HCT116 (cell line): ENCODE measurements around the gene GRIN3A.

Experiments
- ATF3 ChIP-seq: IDR thresholded peaks from 2 replicates; pipeline ENCODE4 v1.6.1; 2012
- EGR1 ChIP-seq: IDR thresholded peaks from 2 replicates; pipeline ENCODE4 v1.6.1; 2012; ENCODE audit warnings: low read depth
- EZH2 ChIP-seq: fragments of 200-600 bp; sonication (generic); IDR thresholded peaks from 2 replicates; pipeline ENCODE4 v1.6.1; 2017; ENCODE audit warnings: antibody characterized with exemption, mixed run types
- EZH2phosphoT487 ChIP-seq: fragments of 200-600 bp; IDR thresholded peaks from 2 replicates; pipeline ENCODE4 v1.6.1; 2018; ENCODE audit warnings: antibody characterized with exemption, borderline replicate concordance
- FOSL1 ChIP-seq: IDR thresholded peaks from 2 replicates; pipeline ENCODE4 v1.6.1; 2012; ENCODE audit warnings: low read depth
- POLR2A ChIP-seq: IDR thresholded peaks from 2 replicates; pipeline ENCODE4 v1.7.0; 2011; ENCODE audit warnings: borderline replicate concordance; ENCODE audit not compliant: insufficient read depth, insufficient read length; ENCODE audit errors: extremely low read depth
- POLR2AphosphoS5 ChIP-seq: IDR thresholded peaks from 2 replicates; pipeline ENCODE4 v1.6.1; 2011; ENCODE audit warnings: mild to moderate bottlenecking, low read depth, low read length, moderate library complexity
- RAD21 ChIP-seq: IDR thresholded peaks from 2 replicates; pipeline ENCODE4 v1.6.1; 2012; ENCODE audit warnings: low read depth, mild to moderate bottlenecking
- SIN3A ChIP-seq: IDR thresholded peaks from 2 replicates; pipeline ENCODE4 v1.6.1; 2012; ENCODE audit warnings: low read depth
- SP1 ChIP-seq: IDR thresholded peaks from 2 replicates; pipeline ENCODE4 v1.6.1; 2012; ENCODE audit warnings: low read depth
- ZNF274 ChIP-seq: fragments of 200-500 bp; sonication (Bioruptor generic); IDR thresholded peaks from 2 replicates; pipeline ENCODE4 v1.6.1; 2014; ENCODE audit warnings: mild to moderate bottlenecking, low read depth, low read length, inconsistent platforms
- TF ChIP-seq, protein P1 (sequence below): IDR thresholded peaks from 2 replicates; pipeline ENCODE4 v1.6.1; 2012
- TF ChIP-seq, protein P2 (sequence below): IDR thresholded peaks from 2 replicates; pipeline ENCODE4 v1.6.1; 2012; ENCODE audit warnings: low read depth
- TF ChIP-seq, protein P3 (sequence below), 3 experiments: fragments of 200-600 bp in 1 of 3; sonication (generic) in 1 of 3; IDR thresholded peaks in 2 of 3; conservative IDR thresholded peaks in 1 of 3; 2 replicates each; pipeline ENCODE4 v1.5.1; 2012 to 2017; ENCODE audit warnings: low read depth in 2 of 3, low read length in 2 of 3, antibody characterized with exemption in 1 of 3, borderline replicate concordance in 1 of 3, control low read depth in 1 of 3, mild to moderate bottlenecking in 1 of 3, mixed read lengths in 1 of 3, mixed run types in 1 of 3, moderate library complexity in 1 of 3; ENCODE audit not compliant: insufficient read depth in 1 of 3

DNA sequence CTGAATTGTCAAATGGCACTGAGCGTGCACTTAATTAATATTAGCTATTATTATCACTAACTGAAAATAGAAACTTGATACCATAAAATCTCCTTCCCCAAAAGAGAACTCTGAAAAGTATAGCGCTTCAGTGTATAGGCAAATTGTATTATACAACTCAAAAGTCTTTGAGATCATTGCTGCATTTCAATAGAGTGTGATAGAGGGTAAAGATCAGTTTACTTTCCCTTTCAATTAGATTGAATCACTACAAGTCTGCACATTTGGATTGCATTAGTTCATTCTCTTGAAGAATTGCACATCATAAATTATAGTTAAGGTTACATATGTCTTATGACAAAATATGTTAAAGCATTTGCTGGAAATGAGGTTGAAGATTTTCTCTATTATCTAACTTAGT, 13.4 kb upstream of the GRIN3A start:
- TF ChIP-seq, protein P1, sequence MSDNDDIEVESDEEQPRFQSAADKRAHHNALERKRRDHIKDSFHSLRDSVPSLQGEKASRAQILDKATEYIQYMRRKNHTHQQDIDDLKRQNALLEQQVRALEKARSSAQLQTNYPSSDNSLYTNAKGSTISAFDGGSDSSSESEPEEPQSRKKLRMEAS = no peak
- no peak for TF ChIP-seq EZH2
- no peak for TF ChIP-seq POLR2AphosphoS5
- TF ChIP-seq, protein P2, sequence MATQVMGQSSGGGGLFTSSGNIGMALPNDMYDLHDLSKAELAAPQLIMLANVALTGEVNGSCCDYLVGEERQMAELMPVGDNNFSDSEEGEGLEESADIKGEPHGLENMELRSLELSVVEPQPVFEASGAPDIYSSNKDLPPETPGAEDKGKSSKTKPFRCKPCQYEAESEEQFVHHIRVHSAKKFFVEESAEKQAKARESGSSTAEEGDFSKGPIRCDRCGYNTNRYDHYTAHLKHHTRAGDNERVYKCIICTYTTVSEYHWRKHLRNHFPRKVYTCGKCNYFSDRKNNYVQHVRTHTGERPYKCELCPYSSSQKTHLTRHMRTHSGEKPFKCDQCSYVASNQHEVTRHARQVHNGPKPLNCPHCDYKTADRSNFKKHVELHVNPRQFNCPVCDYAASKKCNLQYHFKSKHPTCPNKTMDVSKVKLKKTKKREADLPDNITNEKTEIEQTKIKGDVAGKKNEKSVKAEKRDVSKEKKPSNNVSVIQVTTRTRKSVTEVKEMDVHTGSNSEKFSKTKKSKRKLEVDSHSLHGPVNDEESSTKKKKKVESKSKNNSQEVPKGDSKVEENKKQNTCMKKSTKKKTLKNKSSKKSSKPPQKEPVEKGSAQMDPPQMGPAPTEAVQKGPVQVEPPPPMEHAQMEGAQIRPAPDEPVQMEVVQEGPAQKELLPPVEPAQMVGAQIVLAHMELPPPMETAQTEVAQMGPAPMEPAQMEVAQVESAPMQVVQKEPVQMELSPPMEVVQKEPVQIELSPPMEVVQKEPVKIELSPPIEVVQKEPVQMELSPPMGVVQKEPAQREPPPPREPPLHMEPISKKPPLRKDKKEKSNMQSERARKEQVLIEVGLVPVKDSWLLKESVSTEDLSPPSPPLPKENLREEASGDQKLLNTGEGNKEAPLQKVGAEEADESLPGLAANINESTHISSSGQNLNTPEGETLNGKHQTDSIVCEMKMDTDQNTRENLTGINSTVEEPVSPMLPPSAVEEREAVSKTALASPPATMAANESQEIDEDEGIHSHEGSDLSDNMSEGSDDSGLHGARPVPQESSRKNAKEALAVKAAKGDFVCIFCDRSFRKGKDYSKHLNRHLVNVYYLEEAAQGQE = no peak
- TF ChIP-seq, protein P3, sequence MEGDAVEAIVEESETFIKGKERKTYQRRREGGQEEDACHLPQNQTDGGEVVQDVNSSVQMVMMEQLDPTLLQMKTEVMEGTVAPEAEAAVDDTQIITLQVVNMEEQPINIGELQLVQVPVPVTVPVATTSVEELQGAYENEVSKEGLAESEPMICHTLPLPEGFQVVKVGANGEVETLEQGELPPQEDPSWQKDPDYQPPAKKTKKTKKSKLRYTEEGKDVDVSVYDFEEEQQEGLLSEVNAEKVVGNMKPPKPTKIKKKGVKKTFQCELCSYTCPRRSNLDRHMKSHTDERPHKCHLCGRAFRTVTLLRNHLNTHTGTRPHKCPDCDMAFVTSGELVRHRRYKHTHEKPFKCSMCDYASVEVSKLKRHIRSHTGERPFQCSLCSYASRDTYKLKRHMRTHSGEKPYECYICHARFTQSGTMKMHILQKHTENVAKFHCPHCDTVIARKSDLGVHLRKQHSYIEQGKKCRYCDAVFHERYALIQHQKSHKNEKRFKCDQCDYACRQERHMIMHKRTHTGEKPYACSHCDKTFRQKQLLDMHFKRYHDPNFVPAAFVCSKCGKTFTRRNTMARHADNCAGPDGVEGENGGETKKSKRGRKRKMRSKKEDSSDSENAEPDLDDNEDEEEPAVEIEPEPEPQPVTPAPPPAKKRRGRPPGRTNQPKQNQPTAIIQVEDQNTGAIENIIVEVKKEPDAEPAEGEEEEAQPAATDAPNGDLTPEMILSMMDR (IDR thresholded peaks at IDR 0.05 in 2 of 3, conservative IDR thresholded peaks at IDR 0.05 in 1 of 3; ENCODE audit: borderline replicate concordance in 1 of 3, insufficient read depth in 1 of 3, low read depth in 2 of 3, low read length in 2 of 3) = no peak
- TF ChIP-seq SIN3A = no peak
- TF ChIP-seq POLR2A = no peak
- TF ChIP-seq EGR1 = no peak
- TF ChIP-seq SP1 = no peak
- no peak for TF ChIP-seq ZNF274
- TF ChIP-seq EZH2phosphoT487 = no peak
- TF ChIP-seq ATF3 = no peak
- TF ChIP-seq FOSL1 = no peak
- no peak for TF ChIP-seq RAD21
